ENCODE data around the gene PRSS38. TPM values are rescaled to one million over a fixed set of nuclear protein-coding genes. Genes with fewer than 3 reads are reported as not detected.
"Not testable (repeated sequence)": the region's sequence is repeated elsewhere in the genome, so short reads cannot be mapped to it uniquely, and the experiment has no call there.

The PRSS38 gene
- polyA plus RNA-seq, 3 donors, result not detected

GRCh38 chr1:227816750-227817446, 1.4 kb downstream of the PRSS38 start:
- H3K27ac ChIP-seq (ENCODE audit: low read depth, low read length), result no peak overlapping the region
- WGBS, 3 donors, result 82 to 89% (median 87%) methylated on average over 16 of the region's 16 CpGs

- WGBS, 3 donors, result 82 to 89% (median 89%) methylated on average over 1 of the region's 1 CpG
Observed at GRCh38 chr1:227823537-227823936, 8.1 kb downstream of the PRSS38 start.

GRCh38 chr1:227824204-227824603, 8.7 kb downstream of the PRSS38 start:
- H3K27ac ChIP-seq (ENCODE audit: low read depth, low read length), result no peak overlapping the region
- WGBS, 3 donors, result 32 to 48% (median 47%) methylated on average over 2 of the region's 2 CpGs

More at GRCh38 chr1:227823537-227823936, 8.1 kb downstream of the PRSS38 start:
- H3K27ac ChIP-seq (ENCODE audit: low read depth, low read length), result no peak overlapping the region

GRCh38 chr1:227828786-227829185, 13.3 kb downstream of the PRSS38 start:
- H3K27ac ChIP-seq (ENCODE audit: low read depth, low read length), result no peak overlapping the region
- 66 to 86% (median 77%) methylated on average over 3 of the region's 3 CpGs for WGBS, 3 donors

DNA sequence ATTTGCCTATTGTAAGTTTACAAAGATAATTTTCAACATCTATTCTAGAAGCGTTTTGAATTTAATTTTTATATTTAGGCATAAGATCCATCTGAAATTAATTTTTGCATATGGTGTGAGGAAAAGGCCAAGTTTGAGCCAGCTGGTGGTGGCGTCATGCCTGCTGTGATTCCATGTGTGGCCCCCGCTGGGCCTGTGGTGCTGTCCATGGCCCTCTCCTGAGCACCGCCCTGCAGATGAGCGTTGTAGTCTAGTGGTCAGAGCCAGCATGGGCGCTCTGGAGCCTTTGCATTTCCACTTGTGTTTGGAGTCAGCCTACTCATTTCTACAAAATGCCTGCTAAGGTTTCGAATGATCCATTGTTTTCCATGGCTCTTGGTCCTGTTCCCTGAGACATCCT, 22.7 kb downstream of the PRSS38 start:
- no peak overlapping the region for H3K27ac ChIP-seq (ENCODE audit: low read depth, low read length)
- WGBS, 3 donors, result 91 to 92% (median 92%) methylated on average over 7 of the region's 7 CpGs

- H3K27ac ChIP-seq (ENCODE audit: low read depth, low read length), result no peak overlapping the region
- WGBS, 3 donors, result 69 to 79% (median 79%) methylated on average over 9 of the region's 9 CpGs
Observed at GRCh38 chr1:227841096-227841495, 25.6 kb downstream of the PRSS38 start.

- WGBS, 3 donors, result 79 to 82% (median 80%) methylated on average over 5 of the region's 5 CpGs
- H3K27ac ChIP-seq (ENCODE audit: low read depth, low read length), result no peak overlapping the region
Observed at GRCh38 chr1:227844320-227845146, 29.1 kb downstream of the PRSS38 start.

DNA sequence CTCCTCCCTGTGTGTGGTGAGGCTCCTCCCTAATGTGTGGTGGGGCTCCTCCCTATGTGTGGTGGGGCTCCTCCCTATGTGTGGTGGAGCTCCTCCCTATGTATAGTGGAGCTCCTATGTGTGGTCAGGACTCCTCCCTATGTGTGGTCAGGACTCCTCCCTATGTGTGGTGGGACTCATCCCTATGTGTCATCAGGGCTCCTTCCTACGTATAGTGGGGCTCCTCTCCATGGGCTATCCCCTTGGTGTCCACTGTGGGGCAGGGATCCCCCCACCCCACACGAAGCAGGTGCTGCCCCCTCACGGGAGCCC, 29.6 kb downstream of the PRSS38 start:
- H3K27ac ChIP-seq (ENCODE audit: low read depth, low read length), result no peak overlapping the region
- WGBS, 3 donors, result 85 to 100% (median 90%) methylated on average over 3 of the region's 3 CpGs

DNA sequence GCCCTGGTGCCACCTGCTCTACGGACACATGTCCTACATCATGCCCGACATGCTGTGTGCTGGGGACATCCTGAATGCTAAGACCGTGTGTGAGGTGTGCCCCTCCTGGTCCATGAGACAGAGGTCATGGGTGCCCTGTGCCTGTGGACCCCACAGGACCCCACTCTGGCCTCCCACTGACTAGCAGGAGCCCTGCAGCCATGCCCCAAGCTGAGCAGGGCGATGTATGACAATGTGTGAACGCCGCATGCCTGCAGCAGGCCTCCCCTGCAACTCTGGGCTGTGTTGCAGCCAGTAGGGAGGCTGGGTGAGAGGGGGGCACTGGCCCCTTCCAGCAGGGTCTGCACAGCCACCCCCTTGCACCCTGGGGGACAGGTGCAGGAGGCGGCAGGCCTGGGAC, 30.0 kb downstream of the PRSS38 start:
- whole genome bisulfite sequencing, 3 donors, result 85 to 98% (median 92%) methylated on average over 7 of the region's 7 CpGs
- no peak overlapping the region for H3K27ac ChIP-seq (ENCODE audit: low read depth, low read length)

DNA sequence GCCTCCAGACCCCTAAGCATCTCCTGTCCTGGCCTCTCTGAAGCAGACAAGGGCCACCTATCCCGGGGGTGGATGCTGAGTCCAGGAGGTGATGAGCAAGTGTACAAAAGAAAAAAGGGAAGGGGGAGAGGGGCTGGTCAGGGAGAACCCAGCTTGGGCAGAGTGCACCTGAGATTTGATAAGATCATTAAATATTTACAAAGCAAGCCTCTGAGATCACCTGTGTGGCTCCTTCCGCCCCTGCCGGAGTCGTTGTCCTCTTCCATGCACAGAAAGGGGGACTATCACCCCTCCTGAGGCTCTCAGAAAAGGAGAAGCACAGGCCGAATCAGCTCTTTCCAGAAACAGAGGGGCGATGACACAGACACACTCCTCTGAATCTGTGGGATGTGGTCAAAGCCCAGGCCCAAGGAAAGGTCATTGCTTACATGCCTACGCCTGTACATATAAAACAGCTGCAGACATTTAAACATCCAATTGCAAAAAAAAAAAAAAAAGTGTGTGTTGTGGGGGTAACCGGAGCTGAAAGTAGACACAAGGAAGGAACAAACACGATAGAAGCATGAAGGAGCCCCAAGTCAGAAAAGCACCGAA, 30.9 kb downstream of the PRSS38 start:
- H3K27ac ChIP-seq (ENCODE audit: low read depth, low read length), result no peak overlapping the region
- WGBS, 3 donors, result 44 to 78% (median 74%) methylated on average over 10 of the region's 10 CpGs

DNA sequence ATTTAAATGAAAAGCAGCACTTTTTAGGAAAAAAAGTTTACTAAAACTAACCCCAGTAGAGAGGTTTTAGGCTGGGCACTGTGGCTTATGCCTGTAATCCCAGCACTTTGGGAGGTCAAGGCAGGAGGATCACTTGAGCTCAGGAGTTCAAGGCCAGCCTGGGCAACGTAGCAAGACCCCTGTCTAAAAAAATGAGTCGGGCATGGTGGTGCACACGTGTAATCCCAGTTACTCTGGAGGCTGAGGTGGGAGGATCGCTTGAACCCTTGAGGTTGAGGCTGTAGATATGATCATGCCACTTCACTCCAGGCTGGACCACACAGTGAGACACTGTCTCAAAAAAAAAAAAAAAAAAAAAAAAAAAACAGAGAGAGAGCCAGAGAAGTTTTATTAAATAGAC, 31.6 kb downstream of the PRSS38 start:
- not testable (repeated sequence) for H3K27ac ChIP-seq (ENCODE audit: low read depth, low read length)
- WGBS, 3 donors, result 85 to 90% (median 89%) methylated on average over 4 of the region's 4 CpGs

- H3K27ac ChIP-seq (ENCODE audit: low read depth, low read length), result no peak overlapping the region
- 71 to 80% (median 79%) methylated on average over 3 of the region's 3 CpGs for WGBS, 3 donors
Observed at GRCh38 chr1:227848430-227848932, 33.0 kb downstream of the PRSS38 start.

GRCh38 chr1:227849251-227849650, 33.8 kb downstream of the PRSS38 start:
- no peak overlapping the region for H3K27ac ChIP-seq (ENCODE audit: low read depth, low read length)
- 45 to 71% (median 56%) methylated on average over 3 of the region's 3 CpGs for WGBS, 3 donors

DNA sequence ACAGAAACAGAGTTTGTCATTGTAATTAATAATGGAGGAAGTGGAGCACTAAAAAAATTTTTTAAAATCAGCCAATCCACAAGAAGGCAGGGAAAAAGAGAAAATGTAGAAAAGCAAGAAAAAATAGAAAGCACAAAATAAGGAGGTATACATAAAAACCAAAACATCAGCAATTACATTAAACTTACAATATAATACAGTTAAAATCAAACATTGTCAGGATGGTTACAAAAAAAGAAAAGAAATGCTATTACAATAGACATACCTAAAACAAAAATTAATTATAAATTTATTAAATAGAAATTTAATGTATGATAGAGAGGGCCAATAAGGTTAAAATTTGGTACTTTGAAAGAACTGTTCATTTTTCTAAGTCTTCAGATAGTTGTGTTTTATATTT, 38.7 kb downstream of the PRSS38 start:
- H3K27ac ChIP-seq (ENCODE audit: low read depth, low read length), result no peak overlapping the region

DNA sequence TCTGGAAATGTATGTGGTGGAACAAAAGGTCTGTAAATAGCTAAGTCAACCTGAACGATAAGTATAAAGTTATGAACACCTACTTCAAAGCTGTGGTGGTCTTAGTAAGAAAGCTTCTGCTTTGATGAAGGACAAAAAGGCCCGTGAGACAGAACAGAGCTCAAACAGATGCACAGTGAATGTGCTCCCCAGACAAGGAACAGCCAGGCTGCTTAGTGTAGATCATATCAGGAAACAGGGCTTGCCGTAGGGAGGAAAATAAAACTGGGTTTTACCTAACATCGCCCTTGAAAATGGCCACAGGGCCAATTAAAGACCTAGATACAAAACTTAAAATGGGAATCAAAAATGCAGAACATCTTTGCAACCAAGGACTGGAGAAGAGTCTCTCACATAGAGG, 40.2 kb downstream of the PRSS38 start:
- WGBS, 3 donors, result 68 to 78% (median 70%) methylated on average over 4 of the region's 4 CpGs
- H3K27ac ChIP-seq (ENCODE audit: low read depth, low read length), result no peak overlapping the region

- no peak overlapping the region for H3K27ac ChIP-seq (ENCODE audit: low read depth, low read length)
- 91% methylated on average over 7 of the region's 7 CpGs for WGBS, 3 donors
Observed at GRCh38 chr1:227856147-227856858, 40.8 kb downstream of the PRSS38 start.

DNA sequence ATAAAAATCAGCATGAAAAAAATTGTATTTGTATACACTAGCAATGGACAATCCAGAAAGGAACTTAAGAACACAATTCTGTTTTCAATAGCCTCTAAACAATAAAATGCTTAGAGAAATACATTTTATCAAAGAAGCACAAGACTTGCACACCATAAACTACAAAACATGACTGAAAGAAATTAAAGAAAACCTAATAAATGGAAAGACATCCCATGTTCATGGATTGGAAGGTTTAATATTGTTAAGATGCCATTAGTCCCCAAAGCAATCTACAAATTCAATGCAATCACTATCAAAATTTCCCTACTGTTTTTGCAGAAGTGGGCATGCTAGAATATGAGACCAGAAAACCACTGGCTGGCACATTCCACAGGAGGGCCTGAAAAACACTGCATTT, 49.4 kb downstream of the PRSS38 start:
- H3K27ac ChIP-seq (ENCODE audit: low read depth, low read length), result no peak overlapping the region

DNA sequence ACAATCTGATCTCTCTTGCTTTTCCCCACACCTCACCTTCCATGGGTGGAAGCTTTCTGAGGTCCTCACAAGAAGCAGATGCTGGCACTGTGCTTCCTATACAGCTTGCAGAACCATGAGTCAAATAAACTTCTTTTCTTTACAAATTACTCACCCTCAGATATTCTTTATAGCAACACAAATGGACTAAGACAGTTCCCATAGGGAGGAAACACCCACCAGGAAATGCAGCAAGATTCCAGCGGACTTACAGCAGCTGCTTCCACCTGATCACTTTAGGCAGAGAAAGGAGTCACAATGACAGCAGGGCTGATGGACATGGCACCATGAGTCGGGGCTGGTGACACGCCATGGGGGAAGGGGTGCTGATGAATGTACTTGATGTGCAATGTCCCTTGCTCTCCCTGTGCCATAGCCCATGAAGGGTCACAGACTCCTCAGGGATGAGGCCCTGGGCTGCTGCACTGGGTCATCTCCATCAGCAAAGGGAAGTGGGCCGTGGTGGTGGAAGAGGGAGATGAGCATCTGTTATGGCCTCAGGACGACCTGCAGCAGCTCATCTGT, 53.9 kb downstream of the PRSS38 start:
- WGBS, 3 donors, result 38 to 71% (median 39%) methylated on average over 5 of the region's 5 CpGs
- no peak overlapping the region for H3K27ac ChIP-seq (ENCODE audit: low read depth, low read length)

DNA sequence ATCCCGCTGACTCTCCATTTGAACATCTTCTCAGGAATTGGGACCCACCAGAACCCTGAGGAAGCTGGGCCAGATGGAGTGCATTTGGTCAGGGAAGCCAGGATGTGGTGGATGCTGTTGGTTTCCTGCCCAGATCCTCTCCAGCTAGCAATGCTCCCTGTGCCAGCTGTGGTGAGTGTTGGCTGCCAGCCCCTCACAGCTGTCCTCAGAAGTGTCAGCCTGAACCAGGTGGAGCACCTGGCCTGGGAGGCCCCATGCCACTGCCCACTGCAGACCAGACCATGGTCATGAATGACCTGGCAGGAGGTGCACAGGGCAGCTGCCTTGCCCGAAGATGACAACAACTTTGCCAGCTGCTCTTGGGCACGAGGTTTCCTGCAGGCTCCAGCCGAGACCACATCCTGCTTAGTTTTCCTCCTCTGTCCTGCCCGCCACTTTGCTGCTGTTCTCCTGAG, 54.4 kb downstream of the PRSS38 start:
- H3K27ac ChIP-seq (ENCODE audit: low read depth, low read length), result no peak overlapping the region
- 29 to 79% (median 38%) methylated on average over 5 of the region's 5 CpGs for WGBS, 3 donors

Measured in adipose tissue (tissue), 3 donors.